HG03045 (cell line): Measurements from ENCODE around the gene PAOX.
"Not testable (repeated sequence)": the region's sequence is repeated elsewhere in the genome, so short reads cannot be mapped to it uniquely, and the experiment has no call there.

Source experiments
- ATAC-seq: cut with Tn5 transposase; IDR thresholded peaks from one replicate; pipeline ENCODE4 v1.9.1; 2021; ENCODE audit warnings: mild to moderate bottlenecking, moderate library complexity; ENCODE audit not compliant: unreplicated experiment

The PAOX gene

GRCh38 chr10:133383551-133383950 lies 4.5 kb downstream of the PAOX start:
- ATAC-seq: no peak

GRCh38 chr10:133384071-133384470 lies 5.0 kb downstream of the PAOX start:
- ATAC-seq: no peak

DNA sequence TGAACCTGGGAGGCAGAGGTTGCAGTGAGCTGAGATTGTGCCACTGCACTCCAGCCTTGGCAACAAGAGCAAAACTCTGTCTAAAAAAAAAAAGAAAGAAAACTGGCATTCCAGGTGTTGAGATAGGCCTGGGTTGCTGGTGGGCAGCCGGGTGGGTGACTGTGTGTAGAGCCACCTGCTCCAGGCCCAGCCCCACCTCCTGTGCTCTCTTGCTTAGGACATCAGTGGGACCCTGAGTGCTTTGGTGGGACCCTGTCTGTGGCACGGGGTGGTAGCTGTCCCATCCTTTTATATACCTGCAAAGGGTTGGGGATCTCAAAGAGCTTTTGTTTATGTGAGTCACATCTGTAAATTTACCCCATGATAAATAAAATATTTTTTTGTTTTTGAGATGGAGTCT lies 6.2 kb downstream of the PAOX start:
- no peak for ATAC-seq

GRCh38 chr10:133386951-133387350 lies 7.9 kb downstream of the PAOX start:
- not testable (repeated sequence) for ATAC-seq

DNA sequence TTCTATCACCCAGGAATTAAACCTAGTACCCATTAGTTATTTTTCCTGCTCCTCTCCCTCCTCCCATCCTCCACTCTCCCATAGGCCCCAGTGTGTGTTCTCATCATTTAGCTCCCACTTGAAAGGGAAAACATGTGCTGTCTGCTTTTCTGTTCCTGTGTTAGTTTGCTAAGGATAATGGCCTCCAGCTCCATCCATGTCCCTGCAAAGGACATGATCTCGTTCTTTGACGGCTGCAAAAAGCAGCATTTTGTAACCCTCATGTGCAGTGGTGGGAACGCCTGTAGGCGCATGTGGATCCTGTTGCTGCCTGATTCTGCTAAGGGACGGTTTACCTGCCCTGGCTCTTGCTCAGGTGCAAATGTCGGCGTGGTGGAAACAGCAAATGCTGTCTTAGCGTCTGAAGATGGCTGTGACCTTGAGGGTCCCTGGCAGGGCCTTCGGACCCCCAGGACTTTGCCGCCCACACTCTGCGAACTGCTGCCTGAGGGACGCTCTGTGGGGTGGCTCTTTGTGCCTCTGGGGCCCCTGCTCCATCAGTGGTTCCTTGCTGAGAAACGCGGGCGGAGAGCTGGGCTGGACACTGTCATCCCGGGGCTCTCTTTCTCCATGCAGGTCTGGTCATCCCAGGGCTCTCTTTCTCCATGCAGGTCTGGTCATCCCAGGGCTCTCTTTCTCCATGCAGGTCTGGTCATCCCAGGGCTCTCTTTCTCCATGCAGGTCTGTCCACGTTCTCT lies 9.3 kb downstream of the PAOX start:
- peak; percentile 8 for ATAC-seq

- ATAC-seq: peak; percentile 80
Observed at GRCh38 chr10:133388973-133389818, 10.1 kb downstream of the PAOX start.

DNA sequence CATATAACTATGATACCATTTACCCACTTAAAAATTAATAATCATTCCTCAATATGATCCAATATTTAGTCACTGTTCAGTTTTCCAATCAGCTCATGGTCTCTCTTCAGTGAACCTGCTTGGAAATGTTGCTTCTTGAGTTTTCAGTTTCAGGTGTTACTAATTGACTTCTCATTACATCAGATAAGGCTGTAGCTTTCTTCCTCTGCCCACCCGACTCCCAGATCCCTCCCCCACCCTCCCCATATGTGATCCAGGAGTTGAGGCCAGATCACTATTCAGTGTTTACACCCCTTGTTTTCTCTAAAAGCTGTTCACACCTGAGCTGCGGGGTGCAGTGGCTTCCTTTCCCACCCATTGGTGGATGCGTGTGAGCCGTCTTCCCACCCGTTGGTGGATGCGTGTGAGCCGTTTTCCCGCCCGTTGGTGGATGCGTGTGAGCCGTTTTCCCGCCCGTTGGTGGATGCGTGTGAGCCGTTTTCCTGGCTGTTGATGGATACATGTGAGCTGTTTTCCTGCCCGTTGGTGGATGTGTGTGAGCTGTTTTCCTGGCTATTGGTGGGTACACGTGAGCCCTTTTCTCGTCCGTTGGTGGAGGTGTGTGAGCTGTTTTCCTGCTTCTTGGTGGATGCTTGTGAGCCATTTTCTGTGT lies 11.7 kb downstream of the PAOX start:
- ATAC-seq: no peak

- no peak for ATAC-seq
Observed at GRCh38 chr10:133391249-133391635, 12.2 kb downstream of the PAOX start.

- no peak for ATAC-seq
Observed at GRCh38 chr10:133391761-133392518, 12.9 kb downstream of the PAOX start.

DNA sequence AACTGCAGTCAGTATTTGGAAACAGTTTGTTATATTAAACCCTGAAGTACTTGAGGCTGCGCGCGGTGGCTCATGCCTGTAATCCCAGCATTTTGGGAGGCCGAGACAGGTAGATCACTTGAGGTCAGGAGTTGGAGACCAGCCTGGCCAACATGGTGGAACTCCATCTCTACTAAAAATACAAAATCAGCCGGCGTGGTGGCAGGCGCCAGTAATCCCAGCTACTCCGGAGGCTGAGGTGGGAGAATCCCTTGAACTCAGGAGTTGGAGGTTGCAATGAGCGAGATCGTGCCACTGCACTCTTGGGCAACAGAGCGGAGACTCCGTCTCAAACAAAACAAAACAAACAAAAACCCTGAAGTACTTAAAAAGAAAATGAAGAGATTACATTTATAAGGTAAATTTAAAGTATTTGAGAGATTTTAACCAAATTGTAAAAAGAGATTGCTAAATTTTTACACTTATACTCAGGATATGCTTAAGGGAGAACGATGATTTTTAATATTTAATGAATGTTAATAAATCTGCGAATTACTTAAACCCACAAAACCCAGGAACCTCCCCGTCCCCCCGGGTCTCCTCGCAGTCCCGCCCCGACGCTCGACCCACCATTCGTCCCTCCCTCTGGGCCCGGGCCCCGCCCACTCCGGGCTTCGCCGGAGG lies 14.5 kb downstream of the PAOX start:
- no peak for ATAC-seq

- peak; percentile 81 for ATAC-seq
Observed at GRCh38 chr10:133394064-133394663, 15.1 kb downstream of the PAOX start, which contains the start of gene MTG1. Gene MTG1, plus strand, starts transcription at chr10:133394157. Its CDS starts 64 bp downstream, at chr10:133394221.

- ATAC-seq: no peak
Observed at GRCh38 chr10:133394801-133395221, 15.7 kb downstream of the PAOX start.

- ATAC-seq: no peak
Observed at GRCh38 chr10:133396035-133396624, 17.1 kb downstream of the PAOX start.

GRCh38 chr10:133397938-133398337 lies 18.9 kb downstream of the PAOX start:
- no peak for ATAC-seq

GRCh38 chr10:133399123-133399601 lies 20.1 kb downstream of the PAOX start:
- no peak for ATAC-seq

DNA sequence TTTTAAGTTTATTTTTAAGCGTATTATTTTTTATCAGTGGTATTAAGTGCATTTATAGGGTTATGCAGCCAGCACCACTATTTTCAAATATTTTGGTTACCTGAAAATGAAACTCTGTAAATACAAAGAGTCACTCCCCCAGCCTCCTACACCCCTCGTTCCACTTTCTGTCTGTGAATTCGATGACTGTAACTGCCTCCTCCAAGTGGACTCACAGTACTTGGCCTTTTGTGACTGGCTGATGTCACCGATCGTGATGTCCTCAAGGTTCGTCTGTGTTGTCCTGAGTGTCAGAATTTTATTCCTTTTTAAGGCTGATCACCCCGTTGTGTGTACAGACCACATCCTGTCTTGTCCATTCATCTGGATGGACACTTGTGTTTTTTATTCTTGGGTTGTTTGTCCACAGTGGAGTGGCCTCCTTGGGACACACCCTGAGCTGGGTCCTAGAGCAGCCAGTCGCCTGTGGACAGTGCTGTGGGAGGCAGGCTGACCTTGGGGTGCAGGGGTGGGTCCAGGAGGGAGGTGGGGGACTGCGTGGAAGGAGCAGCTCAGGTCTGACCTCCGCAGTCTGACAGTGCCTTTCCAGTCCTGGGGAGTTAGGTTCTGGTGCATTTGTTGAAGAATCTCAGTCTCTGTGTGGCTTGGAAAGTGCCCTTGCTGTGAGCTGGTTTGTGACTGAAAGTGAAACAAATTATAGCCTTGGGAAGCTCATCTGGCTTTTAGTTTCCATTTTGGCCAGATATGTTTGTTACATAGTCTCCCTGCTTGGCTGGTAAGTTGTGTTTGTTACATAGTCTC lies 21.8 kb downstream of the PAOX start:
- peak; percentile 59 for ATAC-seq

DNA sequence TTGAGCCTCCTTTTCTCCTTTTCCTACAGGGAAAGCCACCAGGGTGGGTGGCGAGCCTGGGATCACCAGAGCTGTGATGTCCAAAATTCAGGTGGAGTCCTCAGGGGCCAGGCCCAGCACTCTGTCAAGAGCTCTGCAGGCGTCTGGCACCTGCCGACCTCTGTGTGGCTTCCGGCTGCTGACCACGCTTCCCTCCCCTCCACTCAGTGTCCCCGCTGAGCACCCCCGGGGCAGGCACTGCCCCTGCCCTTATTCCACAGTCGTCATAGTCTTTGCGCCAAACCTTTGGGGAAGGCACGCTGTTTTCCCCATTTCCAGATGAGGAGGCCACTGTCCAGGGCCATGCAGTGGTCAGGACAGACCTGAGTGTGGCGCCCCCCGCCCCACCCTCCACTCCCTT lies 22.4 kb downstream of the PAOX start:
- ATAC-seq: peak; percentile 14

DNA sequence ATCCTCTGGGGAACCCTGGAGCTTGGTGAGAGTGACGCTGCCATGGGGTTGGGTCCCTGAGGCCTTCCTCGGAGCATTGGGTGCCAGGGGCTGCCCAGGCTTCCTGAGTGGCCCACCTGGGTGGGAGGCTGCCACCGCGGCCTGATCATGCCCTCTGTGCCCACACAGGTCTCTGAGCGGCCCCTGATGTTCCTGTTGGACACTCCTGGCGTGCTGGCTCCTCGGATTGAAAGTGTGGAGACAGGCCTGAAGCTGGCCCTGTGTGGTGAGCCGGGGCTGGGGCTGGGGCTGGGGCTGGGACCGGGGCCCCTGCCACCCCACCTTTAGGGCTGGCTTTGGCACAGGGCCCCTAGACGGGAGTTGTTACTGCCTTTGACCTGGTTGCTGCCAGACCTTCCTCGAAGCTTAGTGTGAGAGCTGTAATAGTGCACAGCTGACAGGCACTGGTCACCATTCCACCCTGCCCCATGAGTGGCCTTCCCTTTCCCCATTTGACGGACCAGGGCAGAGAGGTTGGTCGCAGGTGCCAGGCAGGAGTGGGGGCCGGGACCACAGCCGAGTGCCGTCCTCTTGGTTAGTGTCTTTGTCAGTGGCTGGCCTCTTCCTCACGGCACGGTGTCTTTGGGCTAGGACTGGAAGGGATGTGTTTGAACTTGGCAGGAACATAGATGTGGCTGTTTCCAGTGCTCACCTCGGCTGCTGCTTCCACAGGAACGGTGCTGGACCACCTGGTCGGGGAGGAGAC lies 23.1 kb downstream of the PAOX start:
- ATAC-seq: no peak
